ENCODE measurements around the gene CACNA1I.

CACNA1I gene

GRCh38 chr22:39526736-39527171, 43.8 kb upstream of the CACNA1I start:
- TF ChIP-seq, protein P1, sequence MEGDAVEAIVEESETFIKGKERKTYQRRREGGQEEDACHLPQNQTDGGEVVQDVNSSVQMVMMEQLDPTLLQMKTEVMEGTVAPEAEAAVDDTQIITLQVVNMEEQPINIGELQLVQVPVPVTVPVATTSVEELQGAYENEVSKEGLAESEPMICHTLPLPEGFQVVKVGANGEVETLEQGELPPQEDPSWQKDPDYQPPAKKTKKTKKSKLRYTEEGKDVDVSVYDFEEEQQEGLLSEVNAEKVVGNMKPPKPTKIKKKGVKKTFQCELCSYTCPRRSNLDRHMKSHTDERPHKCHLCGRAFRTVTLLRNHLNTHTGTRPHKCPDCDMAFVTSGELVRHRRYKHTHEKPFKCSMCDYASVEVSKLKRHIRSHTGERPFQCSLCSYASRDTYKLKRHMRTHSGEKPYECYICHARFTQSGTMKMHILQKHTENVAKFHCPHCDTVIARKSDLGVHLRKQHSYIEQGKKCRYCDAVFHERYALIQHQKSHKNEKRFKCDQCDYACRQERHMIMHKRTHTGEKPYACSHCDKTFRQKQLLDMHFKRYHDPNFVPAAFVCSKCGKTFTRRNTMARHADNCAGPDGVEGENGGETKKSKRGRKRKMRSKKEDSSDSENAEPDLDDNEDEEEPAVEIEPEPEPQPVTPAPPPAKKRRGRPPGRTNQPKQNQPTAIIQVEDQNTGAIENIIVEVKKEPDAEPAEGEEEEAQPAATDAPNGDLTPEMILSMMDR (conservative IDR thresholded peaks at IDR 0.05; ENCODE audit: low read depth, low read length): no peak
- DNase-seq (ENCODE audit: low read depth): no peak
- H3K4me3 ChIP-seq (ENCODE audit: low read length): no peak overlapping the region

DNA sequence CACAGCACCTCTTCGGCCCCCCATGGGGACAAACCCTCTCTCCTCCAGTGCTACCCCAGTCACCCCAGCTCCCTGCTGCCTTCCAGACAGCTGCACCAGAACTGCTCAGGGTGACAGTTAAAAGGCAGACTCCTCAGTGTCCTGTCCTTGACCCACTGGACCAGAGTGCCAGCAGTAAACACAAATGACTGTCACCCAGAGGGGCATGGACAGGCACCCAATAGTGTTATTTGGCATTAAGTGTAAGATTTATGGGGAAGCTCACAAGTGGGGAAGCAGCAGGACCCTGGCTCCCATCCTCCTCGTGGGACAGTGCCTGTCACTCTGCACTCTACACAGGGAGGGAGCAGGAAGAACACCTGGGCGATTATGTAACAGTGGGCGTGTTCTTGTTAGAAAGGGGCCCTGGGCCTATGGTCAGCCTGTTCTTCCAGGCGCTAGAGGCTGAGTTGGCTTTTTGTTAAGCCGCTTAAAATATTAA, 43.0 kb upstream of the CACNA1I start:
- TF ChIP-seq, protein P1 (conservative IDR thresholded peaks at IDR 0.05; ENCODE audit: low read depth, low read length): no peak
- no peak overlapping the region for H3K4me3 ChIP-seq (ENCODE audit: low read length)

GRCh38 chr22:39528080-39528661, 42.4 kb upstream of the CACNA1I start:
- no peak overlapping the region for H3K4me3 ChIP-seq (ENCODE audit: low read length)
- DNase-seq (ENCODE audit: low read depth): no peak
- TF ChIP-seq, protein P1 (conservative IDR thresholded peaks at IDR 0.05; ENCODE audit: low read depth, low read length): no peak

More for the DNA sequence above, 43.0 kb upstream of the CACNA1I start:
- DNase-seq (ENCODE audit: low read depth): peak; percentile 74

DNA sequence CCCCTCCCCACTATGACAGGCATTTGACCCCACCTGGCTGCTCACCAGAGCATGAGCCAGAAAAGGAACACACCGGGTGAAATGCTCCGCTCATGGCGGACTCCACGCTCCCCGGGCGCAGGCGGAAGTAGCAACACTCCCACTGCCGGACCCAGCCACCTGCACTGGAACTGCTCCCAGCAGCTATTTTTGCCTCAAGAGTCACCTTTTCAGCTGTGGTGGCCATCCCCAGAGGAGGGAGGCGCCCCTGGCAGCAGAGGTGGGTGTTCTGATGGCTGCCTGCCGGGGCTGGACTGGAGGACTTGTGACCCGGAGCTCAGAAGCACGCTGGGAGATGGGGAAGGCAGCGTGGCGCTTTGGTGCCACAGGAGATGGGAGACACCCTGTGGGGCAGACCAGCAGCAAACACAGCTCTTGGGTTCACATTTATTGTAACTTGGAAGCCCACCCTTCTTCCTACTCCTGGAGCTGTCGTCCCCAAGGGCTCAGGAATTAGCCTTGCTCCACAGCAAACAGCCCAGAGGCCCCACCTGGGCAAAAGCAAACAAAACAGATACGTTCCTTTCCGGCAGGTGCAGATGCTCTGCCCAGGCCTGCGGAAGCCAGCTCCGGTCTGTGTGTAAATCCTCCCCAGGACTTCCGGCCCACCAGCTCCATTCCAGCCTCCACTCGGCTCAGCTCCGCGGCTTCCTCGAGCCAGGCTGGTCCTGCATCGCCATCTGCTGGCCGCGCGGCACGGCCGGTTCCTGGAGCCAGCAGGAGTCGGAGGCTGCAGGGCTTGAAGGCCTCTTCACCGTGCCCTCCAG, 41.7 kb upstream of the CACNA1I start:
- peak overlapping the region; percentile 11 for H3K4me3 ChIP-seq (ENCODE audit: low read length)
- DNase-seq (ENCODE audit: low read depth): peak; percentile 70
- TF ChIP-seq, protein P1 (conservative IDR thresholded peaks at IDR 0.05; ENCODE audit: low read depth, low read length): peak; percentile 99

DNA sequence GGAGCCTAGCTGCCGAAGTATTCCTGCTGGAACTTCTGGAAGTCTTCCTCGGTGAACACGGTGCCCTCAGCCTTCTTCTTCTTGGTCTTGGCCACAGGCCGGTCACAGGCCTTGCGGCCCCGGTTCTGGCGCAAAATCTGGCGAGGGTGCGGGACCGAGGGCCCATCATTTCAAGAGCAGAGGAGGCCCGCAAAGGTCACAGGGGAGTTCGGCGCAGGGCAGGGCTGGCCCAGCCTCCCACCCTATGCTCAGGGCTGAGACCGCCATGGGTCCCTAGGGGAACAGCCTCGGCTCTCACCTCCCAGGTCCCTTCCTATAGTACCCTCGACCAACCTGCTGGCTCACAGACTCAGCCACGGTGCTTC, 41.1 kb upstream of the CACNA1I start:
- no peak for DNase-seq (ENCODE audit: low read depth)
- H3K4me3 ChIP-seq (ENCODE audit: low read length): no peak overlapping the region
- TF ChIP-seq, protein P1 (conservative IDR thresholded peaks at IDR 0.05; ENCODE audit: low read depth, low read length): no peak

- no peak for DNase-seq (ENCODE audit: low read depth)
- TF ChIP-seq, protein P1 (conservative IDR thresholded peaks at IDR 0.05; ENCODE audit: low read depth, low read length): no peak
- no peak overlapping the region for H3K4me3 ChIP-seq (ENCODE audit: low read length)
Observed at GRCh38 chr22:39530116-39530515, 40.4 kb upstream of the CACNA1I start.

Measured in retinal pigment epithelial cell (primary cell).